ENCODE measurements around the gene TMEM132D.

The TMEM132D gene

DNA sequence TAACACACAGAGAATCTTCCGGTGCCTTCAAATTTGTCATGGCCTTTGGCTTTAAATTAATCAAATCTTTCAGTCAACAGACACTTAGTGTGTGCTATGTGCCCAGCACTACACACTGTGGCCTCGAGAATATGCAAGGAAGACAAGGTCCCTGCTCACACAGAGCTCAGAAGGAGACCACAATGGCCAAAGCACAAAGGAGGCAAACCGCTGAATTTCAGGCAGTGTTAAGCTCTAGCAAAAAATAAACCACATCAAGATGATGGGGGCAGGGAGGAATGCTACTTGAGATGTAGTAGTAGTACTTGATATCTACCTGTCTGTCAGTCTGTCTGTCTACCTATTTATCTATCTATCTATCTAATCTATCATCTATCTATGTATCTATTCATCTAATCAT, 227.9 kb downstream of the TMEM132D start:
- Histone ChIP-seq H3K9me3 (ENCODE audit: low read length) (no peaks in the 10 kb centered on the region), H3F3A (ENCODE audit: insufficient read depth, low read length) (no peaks in the 10 kb centered on the region), H3K4me1 (ENCODE audit: insufficient read depth, low read length, severe bottlenecking) (no peaks in the 10 kb centered on the region), H3K9ac (ENCODE audit: low read length) (no peak overlapping the region), H3K27me3 (ENCODE audit: insufficient read depth, low read length) (no peaks in the 10 kb centered on the region), H2AFZ (ENCODE audit: low read length) (no peak overlapping the region), H3K36me3 (ENCODE audit: insufficient read depth, low read length) (no peaks in the 10 kb centered on the region), H4K20me1 (ENCODE audit: insufficient read depth, low read length) (no peaks in the 10 kb centered on the region), H3K79me2 (ENCODE audit: insufficient read depth, low read length) (no peaks in the 10 kb centered on the region), H3K4me2 (ENCODE audit: low read length) (no peak overlapping the region), H3K9me2 (ENCODE audit: low read depth, low read length) (no peaks in the 10 kb centered on the region), H3K4me3 (ENCODE audit: low read depth, low read length, poor library complexity, severe bottlenecking) (no peak overlapping the region), H3K27ac (ENCODE audit: low read depth, low read length, poor library complexity, severe bottlenecking) (no peak overlapping the region)
- no peak for TF ChIP-seq CTCF (IDR thresholded peaks at IDR 0.05; ENCODE audit: low read length)
- no peak for TF ChIP-seq EZH2 (IDR thresholded peaks at IDR 0.05; ENCODE audit: borderline replicate concordance, low read length)

DNA sequence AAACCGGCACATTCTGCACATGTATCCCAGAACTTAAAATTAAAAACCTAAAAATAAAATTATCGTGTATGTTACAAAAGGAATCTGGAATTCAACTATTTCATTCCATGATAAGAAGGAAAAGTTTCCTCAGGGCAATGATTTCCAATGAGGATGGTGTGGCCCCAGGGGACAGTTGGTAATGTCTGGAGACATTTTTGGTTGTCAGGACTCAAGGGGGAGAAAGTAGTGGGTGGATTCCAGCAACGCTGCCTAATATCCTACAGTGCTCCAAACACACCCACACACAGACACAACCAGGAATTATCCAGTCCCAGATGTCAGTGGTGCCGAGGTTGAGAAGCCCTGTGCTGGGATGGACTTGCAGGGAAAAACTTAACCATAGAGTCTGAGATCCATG, 228.3 kb downstream of the TMEM132D start:
- no peaks in the 10 kb centered on the region for H3K36me3 ChIP-seq (ENCODE audit: insufficient read depth, low read length)
- no peaks in the 10 kb centered on the region for H3K79me2 ChIP-seq (ENCODE audit: insufficient read depth, low read length)
- H3K9me3 ChIP-seq (ENCODE audit: low read length) = no peaks in the 10 kb centered on the region
- no peak overlapping the region for H3K27ac ChIP-seq (ENCODE audit: low read depth, low read length, poor library complexity, severe bottlenecking)
- no peak overlapping the region for H3K4me3 ChIP-seq (ENCODE audit: low read depth, low read length, poor library complexity, severe bottlenecking)
- no peak overlapping the region for H2AFZ ChIP-seq (ENCODE audit: low read length)
- H3K9ac ChIP-seq (ENCODE audit: low read length) = no peak overlapping the region
- TF ChIP-seq CTCF (IDR thresholded peaks at IDR 0.05; ENCODE audit: low read length) (no peak), EZH2 (IDR thresholded peaks at IDR 0.05; ENCODE audit: borderline replicate concordance, low read length) (no peak)
- no peaks in the 10 kb centered on the region for H3F3A ChIP-seq (ENCODE audit: insufficient read depth, low read length)
- H3K4me2 ChIP-seq (ENCODE audit: low read length) = no peak overlapping the region
- no peaks in the 10 kb centered on the region for H3K9me2 ChIP-seq (ENCODE audit: low read depth, low read length)
- no peaks in the 10 kb centered on the region for H3K4me1 ChIP-seq (ENCODE audit: insufficient read depth, low read length, severe bottlenecking)
- H3K27me3 ChIP-seq (ENCODE audit: insufficient read depth, low read length) = no peaks in the 10 kb centered on the region
- H4K20me1 ChIP-seq (ENCODE audit: insufficient read depth, low read length) = no peaks in the 10 kb centered on the region

- no peaks in the 10 kb centered on the region for H3K79me2 ChIP-seq (ENCODE audit: insufficient read depth, low read length)
- no peak overlapping the region for H3K4me2 ChIP-seq (ENCODE audit: low read length)
- no peak overlapping the region for H3K9ac ChIP-seq (ENCODE audit: low read length)
- no peaks in the 10 kb centered on the region for H3K27me3 ChIP-seq (ENCODE audit: insufficient read depth, low read length)
- no peaks in the 10 kb centered on the region for H4K20me1 ChIP-seq (ENCODE audit: insufficient read depth, low read length)
- H3K9me2 ChIP-seq (ENCODE audit: low read depth, low read length) = no peaks in the 10 kb centered on the region
- no peak for TF ChIP-seq CTCF (IDR thresholded peaks at IDR 0.05; ENCODE audit: low read length)
- no peak for TF ChIP-seq EZH2 (IDR thresholded peaks at IDR 0.05; ENCODE audit: borderline replicate concordance, low read length)
- H3K4me3 ChIP-seq (ENCODE audit: low read depth, low read length, poor library complexity, severe bottlenecking) = no peak overlapping the region
- H3K4me1 ChIP-seq (ENCODE audit: insufficient read depth, low read length, severe bottlenecking) = no peaks in the 10 kb centered on the region
- no peaks in the 10 kb centered on the region for H3K9me3 ChIP-seq (ENCODE audit: low read length)
- no peak overlapping the region for H3K27ac ChIP-seq (ENCODE audit: low read depth, low read length, poor library complexity, severe bottlenecking)
- H3K36me3 ChIP-seq (ENCODE audit: insufficient read depth, low read length) = no peaks in the 10 kb centered on the region
- H3F3A ChIP-seq (ENCODE audit: insufficient read depth, low read length) = no peaks in the 10 kb centered on the region
- H2AFZ ChIP-seq (ENCODE audit: low read length) = no peak overlapping the region
Observed at GRCh38 chr12:129673806-129674205, 230.0 kb downstream of the TMEM132D start.
